NOMO-1 treated with DMSO at 0.1 percent for 48 hours (cell line): ENCODE measurements around the gene SUPT3H.
A peak's percentile ranks its signal among the peaks of the same experiment; 100 is the strongest.
"Not testable (repeated sequence)": the region's sequence is repeated elsewhere in the genome, so short reads cannot be mapped to it uniquely, and the experiment has no call there.

Source experiments
- DNase-seq: peaks from one replicate; lab custom pipeline; 2025; ENCODE audit not compliant: unreplicated experiment; lab: John Stamatoyannopoulos, UW

The SUPT3H gene

GRCh38 chr6:45185403-45186251 is 192.1 kb downstream of the SUPT3H start:
- DNase-seq: no peak

DNA sequence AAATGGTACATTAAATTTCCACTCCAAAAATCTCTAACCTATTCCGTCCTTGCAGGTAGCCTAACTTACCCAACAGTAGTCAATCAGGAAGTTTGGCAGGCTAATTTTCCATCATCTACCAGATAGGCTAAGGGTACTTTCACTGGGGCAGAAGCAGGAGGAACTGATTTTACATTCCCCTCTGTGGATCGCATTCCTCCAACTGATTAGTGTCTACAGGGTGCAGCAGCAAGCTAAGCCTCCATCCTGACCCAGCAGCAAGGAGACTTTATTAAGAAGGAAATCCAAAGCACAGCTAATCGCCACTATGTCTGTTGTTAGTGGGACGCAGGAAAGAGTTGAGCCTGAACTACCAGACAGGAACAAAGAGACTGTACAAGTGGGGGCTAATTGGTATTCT is 192.8 kb downstream of the SUPT3H start:
- DNase-seq: no peak

DNA sequence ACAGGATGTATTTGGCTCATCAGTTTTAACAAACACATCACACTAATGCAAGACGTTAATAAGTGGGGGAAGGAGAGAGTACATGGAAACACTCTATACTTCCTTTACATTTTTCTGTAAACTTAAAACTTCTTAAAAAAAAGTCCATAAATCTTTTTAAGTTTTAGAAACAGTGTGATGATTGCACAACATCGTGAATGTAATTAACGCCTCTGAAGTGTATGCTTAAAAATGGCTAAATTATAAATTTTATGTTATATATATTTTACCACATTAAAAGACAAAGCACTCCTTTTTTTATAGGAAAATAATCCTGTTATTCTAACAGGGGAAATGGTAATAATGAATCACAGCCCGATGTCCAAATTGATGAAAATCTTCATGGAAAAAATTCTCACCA is 193.7 kb downstream of the SUPT3H start:
- peak; percentile 16 for DNase-seq

DNA sequence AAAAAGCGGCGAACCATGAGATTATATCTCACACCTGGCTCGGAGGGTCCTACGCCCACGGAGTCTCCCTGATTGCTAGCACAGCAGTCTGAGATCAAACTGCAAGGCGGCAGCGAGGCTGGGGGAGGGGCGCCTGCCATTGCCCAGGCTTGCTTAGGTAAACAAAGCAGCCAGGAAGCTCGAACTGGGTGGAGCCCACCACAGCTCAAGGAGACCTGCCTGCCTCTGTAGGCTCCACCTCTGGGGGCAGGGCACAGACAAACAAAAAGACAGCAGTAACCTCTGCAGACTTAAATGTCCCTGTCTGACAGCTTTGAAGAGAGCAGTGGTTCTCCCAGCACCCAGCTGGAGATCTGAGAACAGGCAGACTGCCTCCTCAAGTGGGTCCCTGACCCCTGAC is 201.4 kb downstream of the SUPT3H start:
- DNase-seq: not testable (repeated sequence)

DNA sequence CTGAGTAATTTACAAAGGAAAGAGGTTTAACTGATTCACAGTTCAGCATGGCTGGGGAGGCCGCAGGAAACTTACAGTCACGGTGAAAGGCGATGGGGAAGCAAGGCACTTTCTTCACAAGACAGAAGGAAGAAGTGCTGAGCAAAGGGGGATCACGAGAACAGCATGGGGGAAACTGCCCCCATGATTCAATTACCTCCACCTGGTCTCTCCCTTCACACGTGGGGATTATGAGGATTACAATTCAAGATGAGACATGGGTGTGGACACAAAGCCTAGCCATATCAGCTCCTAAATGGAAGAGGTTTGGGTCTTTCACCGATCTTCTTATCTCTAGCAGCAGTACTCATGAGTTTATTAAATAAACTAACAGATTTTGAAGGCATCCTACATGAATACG is 202.5 kb downstream of the SUPT3H start:
- DNase-seq: no peak

- no peak for DNase-seq
Observed at GRCh38 chr6:45174045-45174444, 203.7 kb downstream of the SUPT3H start.

DNA sequence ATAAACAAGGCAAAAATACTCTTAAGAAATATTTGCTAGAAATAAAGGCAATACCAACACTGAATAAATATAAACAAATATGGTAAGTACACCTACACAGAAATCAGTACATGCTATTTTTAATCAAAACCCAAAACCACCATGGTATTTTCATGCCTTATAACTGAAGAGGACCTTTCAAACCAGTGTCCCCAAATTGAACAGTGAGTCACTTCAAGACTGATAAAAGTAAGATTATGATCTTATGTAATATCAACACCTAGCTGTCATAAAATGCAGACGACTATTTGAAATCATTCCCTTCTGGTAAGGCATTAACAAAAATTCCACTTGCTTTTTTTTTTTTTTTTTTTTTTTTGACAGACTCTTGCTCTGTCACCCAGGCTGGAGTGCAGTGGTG is 206.4 kb downstream of the SUPT3H start:
- DNase-seq: no peak

DNA sequence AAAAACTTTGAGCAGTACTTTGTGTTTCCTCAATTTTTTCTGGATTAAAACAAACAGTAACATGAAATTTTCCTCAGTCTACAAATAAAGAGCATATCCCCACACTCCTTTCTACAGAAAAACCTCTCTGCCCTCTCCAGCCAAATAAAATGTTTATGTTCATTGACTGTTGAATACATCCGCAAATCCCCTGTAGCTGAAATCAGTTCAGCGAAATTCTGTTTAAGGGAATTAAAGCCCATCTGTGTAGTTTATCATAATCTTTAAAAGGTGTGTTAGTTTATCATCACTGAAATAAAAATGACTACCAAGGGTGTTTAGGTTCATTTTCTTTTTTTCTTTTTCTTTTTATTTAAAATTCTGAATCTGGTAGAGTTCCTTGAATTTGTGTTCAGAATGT is 207.4 kb downstream of the SUPT3H start:
- DNase-seq: no peak

DNA sequence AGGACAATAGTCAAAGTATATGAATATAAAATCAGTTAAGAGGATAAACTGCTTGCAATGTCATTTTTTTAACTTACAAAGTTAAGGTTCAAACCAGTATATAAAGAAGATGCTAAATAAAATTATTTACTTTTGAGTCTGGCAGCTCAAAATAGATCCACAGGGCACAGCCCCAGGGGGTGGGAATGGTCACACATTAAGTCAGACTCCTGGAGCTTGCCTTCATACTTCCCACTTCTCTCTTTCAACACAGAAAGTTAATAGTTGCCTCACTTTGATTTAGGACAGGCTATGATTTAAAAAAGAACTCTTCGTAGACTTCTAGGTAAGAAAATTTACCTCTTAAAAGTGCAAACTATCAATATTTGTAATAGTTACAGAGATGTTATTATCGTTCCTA is 207.9 kb downstream of the SUPT3H start:
- peak; percentile 16 for DNase-seq

- no peak for DNase-seq
Observed at GRCh38 chr6:45163952-45164766, 213.6 kb downstream of the SUPT3H start.

- no peak for DNase-seq
Observed at GRCh38 chr6:45160305-45160704, 217.4 kb downstream of the SUPT3H start.

- no peak for DNase-seq
Observed at GRCh38 chr6:45156075-45156474, 221.7 kb downstream of the SUPT3H start.

GRCh38 chr6:45155341-45155894 is 222.3 kb downstream of the SUPT3H start:
- no peak for DNase-seq

GRCh38 chr6:45154679-45155078 is 223.1 kb downstream of the SUPT3H start:
- no peak for DNase-seq

DNA sequence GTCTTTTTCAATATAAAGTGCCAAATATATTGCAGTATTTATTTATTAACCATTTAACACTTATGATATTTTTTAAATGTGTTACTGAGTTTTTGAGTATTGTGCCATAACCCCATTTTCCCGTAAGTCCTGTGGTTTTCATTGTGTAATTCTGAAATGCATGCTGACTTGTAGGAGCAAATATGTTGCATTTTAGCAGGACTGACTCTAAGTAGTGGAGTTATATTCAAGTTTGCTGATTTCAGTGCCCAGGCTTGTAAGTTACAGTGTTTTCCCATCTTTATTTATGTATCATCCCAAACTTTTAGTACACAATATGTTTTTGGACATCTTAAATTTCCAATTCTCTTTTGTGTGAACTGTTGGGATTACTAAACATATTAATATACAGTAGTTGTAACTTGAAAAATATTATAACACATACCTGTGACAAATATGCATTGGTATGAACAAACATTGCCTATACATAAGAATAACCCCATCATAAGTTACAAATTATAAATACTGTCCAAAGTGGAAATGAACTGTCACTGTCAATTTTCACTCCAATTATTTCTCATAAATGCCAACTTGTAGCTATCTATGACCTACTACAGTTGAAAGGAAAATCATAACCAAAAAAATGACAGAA is 228.9 kb downstream of the SUPT3H start:
- no peak for DNase-seq

GRCh38 chr6:45148278-45148677 is 229.5 kb downstream of the SUPT3H start:
- DNase-seq: no peak

- not testable (repeated sequence) for DNase-seq
Observed at GRCh38 chr6:45145658-45146057, 232.1 kb downstream of the SUPT3H start.

- no peak for DNase-seq
Observed at GRCh38 chr6:45138765-45139164, 239.0 kb downstream of the SUPT3H start.

GRCh38 chr6:45136495-45136894 is 241.2 kb downstream of the SUPT3H start:
- DNase-seq: no peak

DNA sequence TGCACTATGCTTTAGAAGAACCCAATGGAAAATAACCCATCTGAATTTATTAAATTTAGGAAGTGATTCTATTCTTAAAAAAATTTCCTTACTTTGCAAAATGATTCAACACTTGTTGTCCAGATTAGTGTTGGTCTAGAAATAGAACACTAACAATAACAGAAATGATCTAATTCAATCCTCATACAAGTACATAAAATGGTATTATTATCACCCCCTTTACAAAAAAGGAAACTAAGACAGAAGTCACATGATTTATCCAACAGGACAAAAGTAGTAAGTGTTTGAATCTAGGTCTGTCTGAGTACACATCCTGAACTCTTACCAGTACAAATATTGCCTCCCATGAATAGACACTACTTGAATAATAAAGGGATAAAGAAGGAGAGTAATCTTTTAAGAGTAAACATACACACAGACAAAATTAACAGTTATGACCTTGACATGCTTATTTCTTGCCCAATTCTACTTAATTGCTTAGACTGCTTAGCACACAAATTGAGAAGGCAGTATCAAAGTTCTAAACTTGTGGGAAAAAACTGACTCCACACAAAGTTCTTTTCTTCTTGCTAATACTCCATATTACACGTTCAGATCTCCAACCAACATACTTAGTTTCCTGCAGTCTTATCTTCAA is 245.0 kb downstream of the SUPT3H start:
- no peak for DNase-seq

DNA sequence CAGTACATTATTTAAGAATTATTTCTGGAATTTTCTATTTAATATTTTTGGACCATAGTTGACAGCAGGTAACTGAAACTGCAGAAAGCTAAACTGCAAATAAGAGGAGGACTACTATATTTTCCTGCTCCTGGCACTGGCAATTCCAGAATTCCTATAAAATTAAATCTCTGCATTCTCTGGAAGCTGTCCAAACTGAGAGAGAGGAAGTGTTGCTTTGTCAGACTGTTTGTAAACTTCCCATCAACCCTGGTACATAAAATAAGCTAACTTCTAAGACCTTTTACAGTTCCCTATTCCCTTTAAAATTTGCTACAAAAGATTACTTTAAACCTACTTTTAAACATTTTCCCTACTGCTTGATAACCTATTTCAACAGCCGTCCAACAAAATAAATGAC is 245.7 kb downstream of the SUPT3H start:
- DNase-seq: no peak
